Nephron progenitor cell (in vitro differentiated cells): ENCODE results near the gene SLC35A5.

Experiments
- DNase-seq: peaks from one replicate; pipeline ENCODE4 v3.0.0; 2021
- H3K27ac Mint-ChIP-seq: 2 replicates; pipeline ENCODE4 v1.8.0; 2021; ENCODE audit warnings: mild to moderate bottlenecking, moderate library complexity, mixed read lengths
- H3K27me3 Mint-ChIP-seq: 2 replicates; pipeline ENCODE4 v1.8.0; 2021; ENCODE audit warnings: mild to moderate bottlenecking, low read depth, mixed read lengths; ENCODE audit not compliant: poor library complexity
- H3K36me3 Mint-ChIP-seq: 2 replicates; pipeline ENCODE4 v1.8.0; 2021; ENCODE audit warnings: low read depth, mixed read lengths
- H3K4me1 Mint-ChIP-seq: 2 replicates; pipeline ENCODE4 v1.8.0; 2021; ENCODE audit warnings: mixed read lengths
- H3K4me3 Mint-ChIP-seq: 2 replicates; pipeline ENCODE4 v1.8.0; 2021; ENCODE audit warnings: mild to moderate bottlenecking, moderate library complexity, mixed read lengths
- H3K9me3 Mint-ChIP-seq: 2 replicates; pipeline ENCODE4 v1.8.0; 2021; ENCODE audit warnings: mild to moderate bottlenecking, moderate library complexity, mixed read lengths
- CTCF ChIP-seq: fragments of 200-600 bp; sonication (generic); IDR thresholded peaks from 2 replicates; pipeline ENCODE4 v1.5.0; 2021; ENCODE audit warnings: antibody characterized with exemption

SLC35A5 gene

GRCh38 chr3:112597945-112598344 is 36.1 kb downstream of the SLC35A5 start:
- H3K27me3 Mint-ChIP-seq: peaks cover 7% of the 10 kb centered on the region
- H3K4me3 Mint-ChIP-seq: no peak overlapping the region
- peaks cover 16% of the 10 kb centered on the region for H3K36me3 Mint-ChIP-seq
- TF ChIP-seq CTCF: no peak
- DNase-seq: no peak
- H3K27ac Mint-ChIP-seq: no peak overlapping the region
- H3K4me1 Mint-ChIP-seq: no peaks in the 10 kb centered on the region
- peaks cover 2% of the 10 kb centered on the region for H3K9me3 Mint-ChIP-seq

GRCh38 chr3:112598731-112599130 is 36.9 kb downstream of the SLC35A5 start:
- peaks cover 11% of the 10 kb centered on the region for H3K36me3 Mint-ChIP-seq
- H3K9me3 Mint-ChIP-seq: no peaks in the 10 kb centered on the region
- H3K4me1 Mint-ChIP-seq: no peaks in the 10 kb centered on the region
- TF ChIP-seq CTCF: no peak
- DNase-seq: no peak
- H3K27ac Mint-ChIP-seq: no peak overlapping the region
- no peak overlapping the region for H3K4me3 Mint-ChIP-seq
- peaks cover 7% of the 10 kb centered on the region for H3K27me3 Mint-ChIP-seq

- peaks cover 3% of the 10 kb centered on the region for H3K4me1 Mint-ChIP-seq
- peaks cover 32% of the 10 kb centered on the region for H3K36me3 Mint-ChIP-seq
- TF ChIP-seq CTCF: no peak
- peaks cover 7% of the 10 kb centered on the region for H3K27me3 Mint-ChIP-seq
- no peak overlapping the region for H3K27ac Mint-ChIP-seq
- H3K9me3 Mint-ChIP-seq: no peaks in the 10 kb centered on the region
- H3K4me3 Mint-ChIP-seq: no peak overlapping the region
- no peak for DNase-seq
Measured at GRCh38 chr3:112602217-112602838, 40.5 kb downstream of the SLC35A5 start.

- peaks cover 13% of the 10 kb centered on the region for H3K4me1 Mint-ChIP-seq
- TF ChIP-seq CTCF: no peak
Measured at GRCh38 chr3:112604536-112604935, 42.7 kb downstream of the SLC35A5 start.

GRCh38 chr3:112605285-112605684 is 43.4 kb downstream of the SLC35A5 start:
- H3K4me1 Mint-ChIP-seq: peaks cover 13% of the 10 kb centered on the region
- no peaks in the 10 kb centered on the region for H3K27me3 Mint-ChIP-seq
- H3K4me3 Mint-ChIP-seq: no peak overlapping the region
- no peaks in the 10 kb centered on the region for H3K9me3 Mint-ChIP-seq
- peaks cover 55% of the 10 kb centered on the region for H3K36me3 Mint-ChIP-seq
- DNase-seq: no peak
- no peak for TF ChIP-seq CTCF
- no peak overlapping the region for H3K27ac Mint-ChIP-seq

More at GRCh38 chr3:112604536-112604935, 42.7 kb downstream of the SLC35A5 start:
- H3K4me3 Mint-ChIP-seq: no peak overlapping the region
- peaks cover 48% of the 10 kb centered on the region for H3K36me3 Mint-ChIP-seq
- H3K27me3 Mint-ChIP-seq: peaks cover 3% of the 10 kb centered on the region
- H3K27ac Mint-ChIP-seq: no peak overlapping the region
- no peaks in the 10 kb centered on the region for H3K9me3 Mint-ChIP-seq
- no peak for DNase-seq

GRCh38 chr3:112606098-112606497 is 44.3 kb downstream of the SLC35A5 start:
- Mint-ChIP-seq H3K4me3 (no peak overlapping the region), H3K27ac (no peak overlapping the region), H3K36me3 (peaks cover 59% of the 10 kb centered on the region), H3K9me3 (no peaks in the 10 kb centered on the region), H3K4me1 (peaks cover 13% of the 10 kb centered on the region), H3K27me3 (no peaks in the 10 kb centered on the region)
- no peak for DNase-seq
- TF ChIP-seq CTCF: no peak
